Measurements from ENCODE around the gene NR6A1.

Gene NR6A1

DNA sequence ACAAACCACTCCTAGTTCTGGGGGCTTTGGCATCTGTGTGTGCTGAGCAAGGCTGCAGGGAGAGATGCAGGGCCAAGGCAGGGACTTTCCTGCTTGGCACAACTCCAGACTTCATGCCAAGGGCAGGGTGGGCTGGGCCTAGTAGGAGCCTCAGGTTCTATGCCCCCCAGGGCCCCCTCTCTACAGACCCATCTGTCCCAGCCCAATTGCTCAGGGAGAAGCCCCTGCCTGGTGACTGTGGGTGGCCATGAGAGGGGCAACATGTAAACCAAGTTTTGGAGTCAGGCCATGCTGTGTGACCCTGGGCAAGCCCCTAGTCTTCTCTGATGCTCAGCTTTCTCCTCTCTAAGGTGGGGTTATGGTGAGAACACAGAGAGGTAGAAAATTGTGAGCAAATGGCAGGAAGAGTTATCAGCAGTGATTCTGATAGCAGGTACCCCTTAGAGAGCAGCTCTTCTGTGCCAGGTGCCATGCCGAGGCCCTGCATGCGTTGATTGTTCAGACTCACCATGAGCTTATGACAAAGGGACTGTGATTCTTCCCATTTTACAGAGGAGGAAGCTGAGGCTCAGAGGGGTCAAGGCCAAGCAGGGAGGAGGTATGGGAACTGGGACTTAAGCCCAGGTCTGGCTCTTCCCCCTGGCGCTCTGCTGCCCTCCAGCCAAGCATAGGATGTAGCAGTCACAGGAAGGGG, 11.0 kb upstream of the NR6A1 start:
- TF ChIP-seq, protein P1, sequence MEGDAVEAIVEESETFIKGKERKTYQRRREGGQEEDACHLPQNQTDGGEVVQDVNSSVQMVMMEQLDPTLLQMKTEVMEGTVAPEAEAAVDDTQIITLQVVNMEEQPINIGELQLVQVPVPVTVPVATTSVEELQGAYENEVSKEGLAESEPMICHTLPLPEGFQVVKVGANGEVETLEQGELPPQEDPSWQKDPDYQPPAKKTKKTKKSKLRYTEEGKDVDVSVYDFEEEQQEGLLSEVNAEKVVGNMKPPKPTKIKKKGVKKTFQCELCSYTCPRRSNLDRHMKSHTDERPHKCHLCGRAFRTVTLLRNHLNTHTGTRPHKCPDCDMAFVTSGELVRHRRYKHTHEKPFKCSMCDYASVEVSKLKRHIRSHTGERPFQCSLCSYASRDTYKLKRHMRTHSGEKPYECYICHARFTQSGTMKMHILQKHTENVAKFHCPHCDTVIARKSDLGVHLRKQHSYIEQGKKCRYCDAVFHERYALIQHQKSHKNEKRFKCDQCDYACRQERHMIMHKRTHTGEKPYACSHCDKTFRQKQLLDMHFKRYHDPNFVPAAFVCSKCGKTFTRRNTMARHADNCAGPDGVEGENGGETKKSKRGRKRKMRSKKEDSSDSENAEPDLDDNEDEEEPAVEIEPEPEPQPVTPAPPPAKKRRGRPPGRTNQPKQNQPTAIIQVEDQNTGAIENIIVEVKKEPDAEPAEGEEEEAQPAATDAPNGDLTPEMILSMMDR (IDR thresholded peaks at IDR 0.05; ENCODE audit: control insufficient read depth, extremely low read depth, insufficient read depth), result no peak
- DNase-seq (ENCODE audit: low read depth), result no peak
- no peak overlapping the region for H3K4me3 ChIP-seq (ENCODE audit: low read depth, low read length)

DNA sequence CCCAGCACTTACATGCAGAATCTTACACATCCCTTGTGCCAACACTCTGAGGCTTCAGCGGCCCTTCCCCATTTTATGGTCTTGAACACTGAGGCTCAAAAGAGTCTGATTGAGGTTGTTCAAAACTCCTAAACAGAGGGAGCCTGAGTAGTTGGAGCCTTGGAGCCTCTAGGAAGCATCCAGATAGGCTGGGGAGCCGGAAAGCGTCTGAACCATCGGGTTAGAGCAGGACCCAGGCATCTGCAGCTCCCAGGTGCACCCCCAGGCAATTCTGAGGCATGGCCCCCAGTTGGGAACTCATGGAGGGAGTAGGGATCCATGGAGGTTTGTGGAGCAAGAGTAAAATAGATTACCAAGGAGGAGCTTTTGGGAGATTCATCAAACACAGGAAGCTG, 9.6 kb upstream of the NR6A1 start:
- DNase-seq (ENCODE audit: low read depth), result no peak

DNA sequence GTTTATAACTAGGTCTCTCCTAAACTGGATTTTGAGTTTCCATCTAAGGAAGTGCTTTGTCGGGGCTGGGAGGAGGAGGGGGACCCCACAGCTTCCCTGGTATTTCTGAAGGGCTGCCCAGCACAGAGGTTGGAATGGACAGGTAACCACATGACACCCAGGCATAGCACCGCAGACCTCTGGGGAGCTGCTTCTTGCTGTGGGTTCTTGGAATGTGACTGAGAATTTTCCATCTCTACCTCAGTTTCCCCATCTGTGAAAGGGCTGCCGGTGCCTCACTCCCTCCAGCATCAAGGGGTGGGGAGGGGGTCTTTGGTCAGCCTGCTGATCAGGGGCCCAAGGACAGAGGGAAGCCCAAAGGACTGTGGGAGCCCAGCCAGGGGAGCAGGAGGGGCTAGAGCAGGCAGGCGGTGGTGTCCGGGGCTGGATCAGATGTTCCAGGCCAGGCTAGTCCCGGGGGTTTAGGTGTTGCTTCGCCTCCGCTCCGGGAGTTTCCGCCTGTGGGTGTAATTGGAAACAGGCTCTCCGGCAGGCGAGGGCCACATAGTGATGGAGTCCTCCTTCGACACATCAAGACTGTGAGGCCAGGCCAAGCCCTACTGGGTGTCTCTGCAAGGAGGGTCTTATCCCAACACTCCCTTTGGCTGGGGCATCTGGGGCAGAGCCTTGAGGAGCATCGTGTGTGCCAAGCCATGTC, 9.1 kb upstream of the NR6A1 start:
- no peak overlapping the region for H3K4me3 ChIP-seq (ENCODE audit: low read depth, low read length)
- DNase-seq (ENCODE audit: low read depth), result no peak
- TF ChIP-seq, protein P1 (IDR thresholded peaks at IDR 0.05; ENCODE audit: control insufficient read depth, extremely low read depth, insufficient read depth), result no peak

More for the DNA sequence above, 9.6 kb upstream of the NR6A1 start:
- H3K4me3 ChIP-seq (ENCODE audit: low read depth, low read length), result no peak overlapping the region
- TF ChIP-seq, protein P1 (IDR thresholded peaks at IDR 0.05; ENCODE audit: control insufficient read depth, extremely low read depth, insufficient read depth), result no peak

DNA sequence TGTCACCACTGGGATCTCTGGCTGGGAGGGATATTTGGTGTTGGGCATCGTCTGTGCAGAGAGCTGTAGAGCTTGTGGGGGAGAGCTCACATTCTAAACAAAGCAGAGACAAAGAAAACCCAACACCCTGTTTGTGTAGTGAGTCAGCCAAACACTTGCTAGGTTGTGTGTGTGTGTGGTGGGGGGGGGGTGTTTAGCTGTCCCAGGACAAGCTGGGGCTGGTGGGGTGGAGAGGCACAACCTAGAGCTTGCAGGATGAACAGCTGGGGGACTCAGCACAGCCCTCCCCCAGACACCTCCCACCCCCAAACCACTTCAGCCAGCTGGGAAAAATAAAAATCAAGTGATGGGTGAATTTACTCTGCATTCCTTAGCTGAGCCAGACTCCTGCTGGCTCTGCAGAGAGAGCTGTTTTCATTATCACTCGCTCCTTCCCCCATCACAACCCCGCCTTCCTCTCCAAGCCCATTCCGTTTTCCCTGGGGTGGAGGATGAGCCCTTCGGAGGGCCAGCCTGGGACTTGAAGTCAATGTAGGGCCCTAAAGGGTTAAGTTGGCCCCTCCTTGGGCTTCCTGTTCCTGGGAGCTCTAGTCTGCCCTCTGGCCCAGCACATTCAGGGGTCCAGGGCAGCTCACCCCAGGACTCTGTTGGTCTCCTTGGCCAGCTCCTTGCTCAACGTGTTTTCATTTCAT, 8.4 kb upstream of the NR6A1 start:
- TF ChIP-seq, protein P1 (IDR thresholded peaks at IDR 0.05; ENCODE audit: control insufficient read depth, extremely low read depth, insufficient read depth), result no peak
- no peak for DNase-seq (ENCODE audit: low read depth)
- H3K4me3 ChIP-seq (ENCODE audit: low read depth, low read length), result no peak overlapping the region

DNA sequence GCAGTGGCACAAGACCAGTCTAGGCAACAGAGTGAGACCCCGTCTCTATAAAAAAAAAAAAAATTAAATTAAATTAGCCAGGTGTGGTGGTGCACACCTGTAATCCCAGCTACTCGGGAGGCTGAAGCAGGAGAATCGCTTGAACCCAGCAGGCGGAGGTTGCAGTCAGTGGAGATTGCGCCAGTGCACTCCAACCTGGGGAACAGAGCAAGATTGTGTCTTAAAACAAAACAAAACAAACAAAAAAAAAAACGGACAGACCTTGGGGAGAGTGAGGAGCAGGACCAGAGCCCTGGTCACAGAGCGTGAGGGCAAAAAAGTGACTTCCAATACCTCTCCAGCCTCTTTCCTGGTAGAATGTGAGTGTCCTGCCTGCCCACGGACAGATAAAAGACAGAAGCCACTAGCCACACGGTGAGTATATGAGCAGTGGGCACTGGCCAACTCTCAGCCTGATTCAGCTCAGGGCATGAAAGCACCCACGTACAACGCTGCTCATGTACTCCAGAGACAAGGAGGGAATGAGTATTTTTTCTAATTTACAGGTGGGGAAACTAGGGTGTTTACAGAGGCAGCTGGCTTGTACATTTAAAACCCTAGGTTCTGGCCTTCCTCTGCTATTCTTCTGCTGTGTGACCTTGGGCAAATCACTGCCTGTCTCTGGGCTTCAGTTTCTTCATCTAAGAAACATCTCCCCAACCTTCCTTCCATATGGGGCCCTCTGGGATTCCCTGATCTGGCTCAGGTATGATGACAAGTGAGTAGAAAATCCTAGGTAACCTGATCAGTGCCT, 7.7 kb upstream of the NR6A1 start:
- DNase-seq (ENCODE audit: low read depth), result no peak
- no peak overlapping the region for H3K4me3 ChIP-seq (ENCODE audit: low read depth, low read length)
- TF ChIP-seq, protein P1 (IDR thresholded peaks at IDR 0.05; ENCODE audit: control insufficient read depth, extremely low read depth, insufficient read depth), result no peak

- DNase-seq (ENCODE audit: low read depth), result no peak
- peak within 1 kb of the TSS; percentile 28; the same call in 1 of the 2 replicates for H3K4me3 ChIP-seq (ENCODE audit: low read depth, low read length)
- TF ChIP-seq, protein P1 (IDR thresholded peaks at IDR 0.05; ENCODE audit: control insufficient read depth, extremely low read depth, insufficient read depth), result peak; percentile 30
These were observed 6.0 kb upstream of the NR6A1 start, which contains the start of gene OLFML2A for GRCh38 chr9:124776954-124777648. OLFML2A (plus strand) TSS chr9:124777133; CDS start chr9:124777271, 138 bp downstream.

Data from LNCaP clone FGC (cell line).